ENCODE results near the gene KDM4F.
"Not testable (repeated sequence)": the region's sequence is repeated elsewhere in the genome, so short reads cannot be mapped to it uniquely, and the experiment has no call there.

DNA sequence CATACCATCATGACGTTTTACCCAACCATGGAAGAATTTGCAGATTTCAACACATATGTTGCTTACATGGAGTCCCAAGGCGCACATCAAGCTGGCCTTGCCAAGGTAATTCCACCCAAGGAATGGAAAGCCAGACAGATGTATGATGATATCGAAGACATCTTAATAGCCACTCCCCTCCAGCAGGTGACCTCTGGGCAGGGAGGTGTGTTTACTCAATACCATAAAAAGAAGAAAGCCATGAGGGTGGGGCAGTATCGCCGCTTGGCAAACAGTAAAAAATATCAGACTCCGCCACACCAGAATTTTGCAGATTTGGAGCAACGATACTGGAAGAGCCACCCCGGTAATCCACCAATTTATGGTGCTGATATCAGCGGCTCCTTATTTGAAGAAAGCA is 23.6 kb upstream of the KDM4F start:
- TF ChIP-seq, protein P1, sequence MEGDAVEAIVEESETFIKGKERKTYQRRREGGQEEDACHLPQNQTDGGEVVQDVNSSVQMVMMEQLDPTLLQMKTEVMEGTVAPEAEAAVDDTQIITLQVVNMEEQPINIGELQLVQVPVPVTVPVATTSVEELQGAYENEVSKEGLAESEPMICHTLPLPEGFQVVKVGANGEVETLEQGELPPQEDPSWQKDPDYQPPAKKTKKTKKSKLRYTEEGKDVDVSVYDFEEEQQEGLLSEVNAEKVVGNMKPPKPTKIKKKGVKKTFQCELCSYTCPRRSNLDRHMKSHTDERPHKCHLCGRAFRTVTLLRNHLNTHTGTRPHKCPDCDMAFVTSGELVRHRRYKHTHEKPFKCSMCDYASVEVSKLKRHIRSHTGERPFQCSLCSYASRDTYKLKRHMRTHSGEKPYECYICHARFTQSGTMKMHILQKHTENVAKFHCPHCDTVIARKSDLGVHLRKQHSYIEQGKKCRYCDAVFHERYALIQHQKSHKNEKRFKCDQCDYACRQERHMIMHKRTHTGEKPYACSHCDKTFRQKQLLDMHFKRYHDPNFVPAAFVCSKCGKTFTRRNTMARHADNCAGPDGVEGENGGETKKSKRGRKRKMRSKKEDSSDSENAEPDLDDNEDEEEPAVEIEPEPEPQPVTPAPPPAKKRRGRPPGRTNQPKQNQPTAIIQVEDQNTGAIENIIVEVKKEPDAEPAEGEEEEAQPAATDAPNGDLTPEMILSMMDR (IDR thresholded peaks at IDR 0.05; ENCODE audit: extremely low read depth in 1 of 2, insufficient read depth in 1 of 2, low read depth in 1 of 2, low read length in 2 of 2): not testable (repeated sequence)
- not testable (repeated sequence) for TF ChIP-seq POLR2A (IDR thresholded peaks at IDR 0.05; ENCODE audit: low read depth, low read length); EZH2 (IDR thresholded peaks at IDR 0.05; ENCODE audit: borderline replicate concordance, low read depth, low read length, severe bottlenecking); POLR2AphosphoS5 (IDR thresholded peaks at IDR 0.05; ENCODE audit: insufficient read depth, low read depth, low read length); MAX (IDR thresholded peaks at IDR 0.05; ENCODE audit: insufficient read depth, insufficient read length); MYC (IDR thresholded peaks at IDR 0.05; ENCODE audit: low read depth, low read length); FOS (IDR thresholded peaks at IDR 0.05; ENCODE audit: borderline replicate concordance, insufficient read depth, low read length); GATA2 (IDR thresholded peaks at IDR 0.05; ENCODE audit: insufficient read depth, insufficient read length, low read depth, low read length); JUN (IDR thresholded peaks at IDR 0.05; ENCODE audit: borderline replicate concordance, insufficient read depth, insufficient read length, low read depth)

Measured in endothelial cell of umbilical vein (primary cell).